ENCODE data around the gene PBX1.

GRCh38 chr1:164780111-164780812 is 221.3 kb downstream of the PBX1 start:
- TF ChIP-seq CTCF (IDR thresholded peaks at IDR 0.05; ENCODE audit: poor library complexity) (no peak), EZH2 (IDR thresholded peaks at IDR 0.05; ENCODE audit: borderline replicate concordance) (no peak), EZH2phosphoT487 (IDR thresholded peaks at IDR 0.05; ENCODE audit: low read depth, severe bottlenecking, unreplicated experiment) (no peak)
